GM12878 (cell line): ENCODE measurements around the gene ADAMTS2. TPM values are rescaled to one million over a fixed set of nuclear protein-coding genes. Genes with fewer than 3 reads are reported as not detected.

ENCODE experiments used
- BHLHE40 ChIP-seq, 2 experiments: fragments of 450-650 bp in 1 of 2; IDR thresholded peaks; 2 replicates each; pipeline ENCODE4 v1.6.1; 2011 to 2017; ENCODE audit warnings: low read depth in 2 of 2, borderline replicate concordance in 1 of 2, improper control_type of control experiment in 1 of 2, low read length in 1 of 2, mild to moderate bottlenecking in 1 of 2
- CHD4 ChIP-seq: fragments of 200-600 bp; sonication (generic); IDR thresholded peaks from 2 replicates; pipeline ENCODE4 v1.6.1; 2016; ENCODE audit warnings: mild to moderate bottlenecking
- EGR1 ChIP-seq, 2 experiments: IDR thresholded peaks; 1 replicate in 1 of 2; 2 replicates in 1 of 2; pipeline ENCODE4 v1.6.1; 2011 to 2012; ENCODE audit warnings: low read depth in 2 of 2, low read length in 2 of 2, borderline replicate concordance in 1 of 2, mild to moderate bottlenecking in 1 of 2, moderate library complexity in 1 of 2
- EZH2 ChIP-seq: IDR thresholded peaks from 2 replicates; pipeline ENCODE4 v1.6.1; 2012; ENCODE audit warnings: low read depth, mild to moderate bottlenecking, control low read depth, inconsistent platforms, low read length, borderline replicate concordance; ENCODE audit not compliant: control insufficient read depth
- GABPA ChIP-seq: IDR thresholded peaks from 2 replicates; pipeline ENCODE4 v1.6.1; 2014; ENCODE audit warnings: antibody characterized with exemption, low read depth, mild to moderate bottlenecking, inconsistent platforms
- NR2C1 ChIP-seq: fragments of 450-650 bp; IDR thresholded peaks from 2 replicates; pipeline ENCODE4 v1.6.1; 2017; ENCODE audit warnings: antibody characterized with exemption, mild to moderate bottlenecking, moderate library complexity
- polyA plus RNA-seq, 11 experiments: library from polyadenylated mRNA; depleted of rRNA in 4 of 11; unstranded in 6 of 11; stranded (reverse) in 5 of 11; fragments of >200 nt; fragmentation: Nextera tagmentation in 4 of 11; fragmentation: Illumina TruSeq in 1 of 11; extraction: Ambion mirVana in 4 of 11; extraction: Trizol in 1 of 11; gene quantifications; 1 replicate in 1 of 11; 2 replicates in 10 of 11; pipeline versions ENCODE4 v1.2.1 to v1.2.3, GENCODE V29; 2011 to 2016; ENCODE audit warnings: inconsistent platforms in 2 of 11, missing spikeins in 2 of 11, low read depth in 1 of 11
- total RNA-seq, 4 experiments: library from RNA; depleted of rRNA in 3 of 4; stranded (reverse); fragments of >200 nt in 3 of 4; fragmentation: Illumina TruSeq in 1 of 4; extraction: Trizol in 1 of 4; gene quantifications; 2 replicates each; pipeline versions ENCODE4 v1.2.1 to v1.2.3, GENCODE V29; 2013 to 2021
- TF ChIP-seq, protein P1 (sequence below): IDR thresholded peaks from 2 replicates; pipeline ENCODE4 v1.6.1; 2012; ENCODE audit warnings: improper control_type of control experiment, low read depth, low read length; ENCODE audit not compliant: insufficient replicate concordance
- TF ChIP-seq, protein P2 (sequence below): fragments of 450-650 bp; IDR thresholded peaks from 2 replicates; pipeline ENCODE4 v1.6.1; 2017; ENCODE audit warnings: borderline replicate concordance
- TF ChIP-seq, protein P3 (sequence below): IDR thresholded peaks from 2 replicates; pipeline ENCODE4 v1.6.1; 2012; ENCODE audit warnings: low read depth, low read length, improper control_type of control experiment
- TF ChIP-seq, protein P4 (sequence below): IDR thresholded peaks from 2 replicates; pipeline ENCODE4 v1.6.1; 2012; ENCODE audit warnings: low read depth, low read length, improper control_type of control experiment

ADAMTS2 gene
- total and polyA plus RNA-seq, 10 of the 15 experiments (the other 5 are each of a cell fraction or from before 2014, with no cell fraction given) = 0.03 to 0.05 TPM; not detected in 8

DNA sequence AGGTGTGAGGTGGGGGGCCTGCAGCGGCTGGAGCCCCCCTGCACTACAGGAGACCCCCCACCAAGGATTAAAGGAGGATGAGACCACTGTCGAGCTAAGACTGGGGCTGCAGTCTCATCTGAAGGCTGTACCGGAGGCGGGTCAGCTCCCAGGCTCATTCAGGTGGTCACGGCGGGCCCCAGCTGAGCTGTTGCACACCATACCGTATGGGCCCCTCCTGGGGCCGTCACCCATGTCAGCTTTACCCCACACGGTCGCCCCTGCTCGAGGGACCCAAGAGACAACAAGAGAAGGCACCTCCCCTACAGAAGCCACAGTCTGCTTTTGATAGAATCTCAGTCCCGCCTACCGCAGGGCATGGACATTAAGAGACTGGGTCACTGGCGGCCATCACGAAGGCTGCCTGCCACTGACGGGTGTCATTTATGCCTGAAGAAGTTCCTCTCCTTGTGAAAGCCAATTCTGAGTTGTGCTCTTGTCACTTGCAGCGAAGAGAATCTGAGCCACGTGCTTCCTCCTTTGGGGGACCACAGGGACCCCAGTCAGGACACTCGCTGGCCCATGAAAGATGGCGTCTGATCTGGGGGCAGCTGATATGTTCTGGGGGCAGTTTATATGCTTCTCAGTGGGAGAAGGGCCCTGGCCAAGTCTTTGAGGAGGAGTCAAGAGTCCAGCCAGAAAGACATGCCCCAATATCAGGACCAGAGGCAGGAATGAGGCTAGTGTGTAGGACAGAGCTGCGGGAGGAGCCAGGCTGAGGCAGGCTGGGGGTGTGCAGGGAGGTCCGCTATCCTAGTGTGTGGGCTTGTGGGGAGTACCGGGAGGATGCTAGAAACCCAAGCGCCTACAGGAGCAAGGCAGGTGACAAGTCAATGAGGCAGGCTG, 182.7 kb downstream of the ADAMTS2 start (continued):
- TF ChIP-seq CHD4 = no peak
- TF ChIP-seq, protein P1, sequence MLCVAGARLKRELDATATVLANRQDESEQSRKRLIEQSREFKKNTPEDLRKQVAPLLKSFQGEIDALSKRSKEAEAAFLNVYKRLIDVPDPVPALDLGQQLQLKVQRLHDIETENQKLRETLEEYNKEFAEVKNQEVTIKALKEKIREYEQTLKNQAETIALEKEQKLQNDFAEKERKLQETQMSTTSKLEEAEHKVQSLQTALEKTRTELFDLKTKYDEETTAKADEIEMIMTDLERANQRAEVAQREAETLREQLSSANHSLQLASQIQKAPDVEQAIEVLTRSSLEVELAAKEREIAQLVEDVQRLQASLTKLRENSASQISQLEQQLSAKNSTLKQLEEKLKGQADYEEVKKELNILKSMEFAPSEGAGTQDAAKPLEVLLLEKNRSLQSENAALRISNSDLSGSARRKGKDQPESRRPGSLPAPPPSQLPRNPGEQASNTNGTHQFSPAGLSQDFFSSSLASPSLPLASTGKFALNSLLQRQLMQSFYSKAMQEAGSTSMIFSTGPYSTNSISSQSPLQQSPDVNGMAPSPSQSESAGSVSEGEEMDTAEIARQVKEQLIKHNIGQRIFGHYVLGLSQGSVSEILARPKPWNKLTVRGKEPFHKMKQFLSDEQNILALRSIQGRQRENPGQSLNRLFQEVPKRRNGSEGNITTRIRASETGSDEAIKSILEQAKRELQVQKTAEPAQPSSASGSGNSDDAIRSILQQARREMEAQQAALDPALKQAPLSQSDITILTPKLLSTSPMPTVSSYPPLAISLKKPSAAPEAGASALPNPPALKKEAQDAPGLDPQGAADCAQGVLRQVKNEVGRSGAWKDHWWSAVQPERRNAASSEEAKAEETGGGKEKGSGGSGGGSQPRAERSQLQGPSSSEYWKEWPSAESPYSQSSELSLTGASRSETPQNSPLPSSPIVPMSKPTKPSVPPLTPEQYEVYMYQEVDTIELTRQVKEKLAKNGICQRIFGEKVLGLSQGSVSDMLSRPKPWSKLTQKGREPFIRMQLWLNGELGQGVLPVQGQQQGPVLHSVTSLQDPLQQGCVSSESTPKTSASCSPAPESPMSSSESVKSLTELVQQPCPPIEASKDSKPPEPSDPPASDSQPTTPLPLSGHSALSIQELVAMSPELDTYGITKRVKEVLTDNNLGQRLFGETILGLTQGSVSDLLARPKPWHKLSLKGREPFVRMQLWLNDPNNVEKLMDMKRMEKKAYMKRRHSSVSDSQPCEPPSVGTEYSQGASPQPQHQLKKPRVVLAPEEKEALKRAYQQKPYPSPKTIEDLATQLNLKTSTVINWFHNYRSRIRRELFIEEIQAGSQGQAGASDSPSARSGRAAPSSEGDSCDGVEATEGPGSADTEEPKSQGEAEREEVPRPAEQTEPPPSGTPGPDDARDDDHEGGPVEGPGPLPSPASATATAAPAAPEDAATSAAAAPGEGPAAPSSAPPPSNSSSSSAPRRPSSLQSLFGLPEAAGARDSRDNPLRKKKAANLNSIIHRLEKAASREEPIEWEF = no peak
- no peak for TF ChIP-seq NR2C1
- TF ChIP-seq, protein P2, sequence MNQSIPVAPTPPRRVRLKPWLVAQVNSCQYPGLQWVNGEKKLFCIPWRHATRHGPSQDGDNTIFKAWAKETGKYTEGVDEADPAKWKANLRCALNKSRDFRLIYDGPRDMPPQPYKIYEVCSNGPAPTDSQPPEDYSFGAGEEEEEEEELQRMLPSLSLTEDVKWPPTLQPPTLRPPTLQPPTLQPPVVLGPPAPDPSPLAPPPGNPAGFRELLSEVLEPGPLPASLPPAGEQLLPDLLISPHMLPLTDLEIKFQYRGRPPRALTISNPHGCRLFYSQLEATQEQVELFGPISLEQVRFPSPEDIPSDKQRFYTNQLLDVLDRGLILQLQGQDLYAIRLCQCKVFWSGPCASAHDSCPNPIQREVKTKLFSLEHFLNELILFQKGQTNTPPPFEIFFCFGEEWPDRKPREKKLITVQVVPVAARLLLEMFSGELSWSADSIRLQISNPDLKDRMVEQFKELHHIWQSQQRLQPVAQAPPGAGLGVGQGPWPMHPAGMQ = no peak
- TF ChIP-seq EGR1 (IDR thresholded peaks at IDR 0.05; ENCODE audit: borderline replicate concordance in 1 of 2, low read depth in 2 of 2, low read length in 2 of 2) = no peak
- no peak for TF ChIP-seq BHLHE40 (IDR thresholded peaks at IDR 0.05; ENCODE audit: borderline replicate concordance in 1 of 2, low read depth in 2 of 2, low read length in 1 of 2)
- TF ChIP-seq GABPA = no peak
- TF ChIP-seq, protein P3, sequence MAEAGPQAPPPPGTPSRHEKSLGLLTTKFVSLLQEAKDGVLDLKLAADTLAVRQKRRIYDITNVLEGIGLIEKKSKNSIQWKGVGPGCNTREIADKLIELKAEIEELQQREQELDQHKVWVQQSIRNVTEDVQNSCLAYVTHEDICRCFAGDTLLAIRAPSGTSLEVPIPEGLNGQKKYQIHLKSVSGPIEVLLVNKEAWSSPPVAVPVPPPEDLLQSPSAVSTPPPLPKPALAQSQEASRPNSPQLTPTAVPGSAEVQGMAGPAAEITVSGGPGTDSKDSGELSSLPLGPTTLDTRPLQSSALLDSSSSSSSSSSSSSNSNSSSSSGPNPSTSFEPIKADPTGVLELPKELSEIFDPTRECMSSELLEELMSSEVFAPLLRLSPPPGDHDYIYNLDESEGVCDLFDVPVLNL = no peak
- TF ChIP-seq, protein P4, sequence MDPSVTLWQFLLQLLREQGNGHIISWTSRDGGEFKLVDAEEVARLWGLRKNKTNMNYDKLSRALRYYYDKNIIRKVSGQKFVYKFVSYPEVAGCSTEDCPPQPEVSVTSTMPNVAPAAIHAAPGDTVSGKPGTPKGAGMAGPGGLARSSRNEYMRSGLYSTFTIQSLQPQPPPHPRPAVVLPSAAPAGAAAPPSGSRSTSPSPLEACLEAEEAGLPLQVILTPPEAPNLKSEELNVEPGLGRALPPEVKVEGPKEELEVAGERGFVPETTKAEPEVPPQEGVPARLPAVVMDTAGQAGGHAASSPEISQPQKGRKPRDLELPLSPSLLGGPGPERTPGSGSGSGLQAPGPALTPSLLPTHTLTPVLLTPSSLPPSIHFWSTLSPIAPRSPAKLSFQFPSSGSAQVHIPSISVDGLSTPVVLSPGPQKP = no peak
- no peak for TF ChIP-seq EZH2
